GM23338 (cell line): ENCODE measurements around the gene TFAM.

Experiments used
- CREB1 ChIP-seq: fragments of 250-450 bp; sonication (Bioruptor Pico); IDR thresholded peaks from 2 replicates; pipeline ENCODE4 v1.5.0; 2020; ENCODE audit warnings: low read depth, mild to moderate bottlenecking, moderate library complexity
- CTCF ChIP-seq, 2 experiments: fragments of 200-600 bp in 1 of 2; sonication (generic) in 1 of 2; conservative IDR thresholded peaks; 2 replicates each; pipeline versions ENCODE4 v1.5.1 to v1.6.1; 2016 to 2017; ENCODE audit warnings: antibody characterized with exemption in 2 of 2, low read depth in 2 of 2, mild to moderate bottlenecking in 2 of 2, moderate library complexity in 1 of 2
- EZH2 ChIP-seq: fragments of 200-600 bp; sonication (generic); IDR thresholded peaks from one replicate; pipeline ENCODE4 v1.8.0; 2017; ENCODE audit warnings: antibody characterized with exemption, mild to moderate bottlenecking, low read depth; ENCODE audit not compliant: unreplicated experiment
- EZH2phosphoT487 ChIP-seq: fragments of 200-600 bp; sonication (generic); IDR thresholded peaks from one replicate; pipeline ENCODE4 v1.8.1; 2018; ENCODE audit warnings: antibody characterized with exemption; ENCODE audit not compliant: unreplicated experiment
- NANOG ChIP-seq: IDR thresholded peaks from 2 replicates; pipeline ENCODE4 v1.6.1; 2016; ENCODE audit warnings: antibody characterized with exemption, borderline replicate concordance
- POLR2AphosphoS5 ChIP-seq: IDR thresholded peaks from 2 replicates; pipeline ENCODE4 v1.6.1; 2016; ENCODE audit warnings: antibody characterized with exemption, low read depth
- REST ChIP-seq: IDR thresholded peaks from one replicate; pipeline ENCODE4 v1.6.1; 2018; ENCODE audit warnings: antibody characterized with exemption; ENCODE audit not compliant: unreplicated experiment
- ZNF331 ChIP-seq: fragments of 250-450 bp; sonication (Bioruptor Pico); IDR thresholded peaks from 2 replicates; pipeline ENCODE4 v1.5.0; 2020; ENCODE audit warnings: low read depth, mild to moderate bottlenecking, moderate library complexity

- TF ChIP-seq CTCF (conservative IDR thresholded peaks at IDR 0.05; ENCODE audit: low read depth in 2 of 2), result no peak
- no peak for TF ChIP-seq EZH2phosphoT487
- no peak for TF ChIP-seq REST
- TF ChIP-seq POLR2AphosphoS5, result no peak
- no peak for TF ChIP-seq EZH2
- TF ChIP-seq CREB1, result no peak
- TF ChIP-seq ZNF331 (CRISPR knock-in tag), result no peak
- no peak for TF ChIP-seq NANOG
Measured at GRCh38 chr10:58431903-58432302, 46.7 kb downstream of the TFAM start.
